HG03159 (cell line): ENCODE results near the gene PSMB4.
"Not testable (repeated sequence)": the region's sequence is repeated elsewhere in the genome, so short reads cannot be mapped to it uniquely, and the experiment has no call there.

ENCODE experiments used
- ATAC-seq: cut with Tn5 transposase; IDR thresholded peaks from one replicate; pipeline ENCODE4 v1.9.1; 2021; ENCODE audit warnings: mild to moderate bottlenecking, moderate library complexity; ENCODE audit not compliant: unreplicated experiment

PSMB4 gene

DNA sequence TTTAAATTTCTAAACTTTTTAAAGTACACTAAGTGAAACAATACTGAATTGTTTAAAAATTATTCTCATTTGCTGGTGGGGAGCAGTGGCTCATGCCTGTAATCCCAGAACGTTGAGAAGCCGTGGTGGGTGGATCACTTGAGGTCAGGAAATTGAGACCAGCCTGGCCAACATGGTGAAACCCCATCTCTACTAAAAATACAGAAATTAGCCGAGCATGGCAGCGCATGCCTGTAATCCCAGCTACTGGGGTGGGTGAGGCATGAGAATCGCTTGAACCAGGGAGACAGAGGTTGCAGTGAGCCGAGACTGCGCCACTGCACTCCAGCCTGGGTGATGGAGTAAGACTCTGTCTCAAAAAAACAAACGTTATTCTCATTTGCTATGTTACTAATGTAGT lies 38.0 kb downstream of the PSMB4 start:
- not testable (repeated sequence) for ATAC-seq

DNA sequence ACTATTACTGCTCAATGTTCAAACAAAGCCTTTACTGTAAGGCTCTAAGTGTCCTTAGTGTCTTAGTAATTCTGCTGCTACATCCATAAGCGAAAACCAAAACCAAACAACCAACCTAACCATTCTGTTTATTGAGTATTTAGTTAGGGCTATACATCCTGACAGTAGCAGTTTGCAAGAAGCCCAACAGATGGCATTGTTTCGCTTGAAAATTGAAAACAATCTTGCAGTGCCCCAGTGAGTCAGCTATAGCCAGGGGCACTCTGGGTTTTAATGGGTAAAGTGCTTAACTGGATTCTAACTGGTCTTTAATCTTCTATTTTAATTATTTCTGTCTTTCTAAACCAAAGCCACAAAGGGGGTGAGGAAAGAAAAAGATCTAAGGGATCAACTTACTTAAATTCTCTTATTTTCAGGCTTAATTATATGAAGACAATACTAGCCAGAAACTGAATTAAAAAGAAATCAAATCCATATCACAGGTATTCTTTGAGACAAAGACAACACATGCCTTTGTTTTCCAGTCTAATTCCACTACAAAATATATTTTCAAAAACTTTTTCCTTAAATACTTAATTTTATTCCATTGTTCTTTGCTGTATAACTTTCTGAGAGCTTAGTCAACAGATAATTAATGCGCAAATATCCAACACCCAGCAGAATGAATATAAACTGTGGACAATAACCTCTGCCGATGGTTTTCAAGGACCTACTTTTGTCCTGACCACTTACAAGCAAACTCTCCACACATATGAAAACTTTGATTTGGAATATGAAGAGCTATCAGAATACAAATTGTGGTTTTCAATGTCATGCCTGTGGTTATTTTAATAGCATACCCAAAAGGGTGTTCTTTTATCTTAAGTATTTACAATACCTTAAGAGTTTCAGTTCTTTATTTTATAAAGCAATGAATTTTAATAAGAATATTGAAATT lies 44.7 kb downstream of the PSMB4 start:
- ATAC-seq, result peak; percentile 57

DNA sequence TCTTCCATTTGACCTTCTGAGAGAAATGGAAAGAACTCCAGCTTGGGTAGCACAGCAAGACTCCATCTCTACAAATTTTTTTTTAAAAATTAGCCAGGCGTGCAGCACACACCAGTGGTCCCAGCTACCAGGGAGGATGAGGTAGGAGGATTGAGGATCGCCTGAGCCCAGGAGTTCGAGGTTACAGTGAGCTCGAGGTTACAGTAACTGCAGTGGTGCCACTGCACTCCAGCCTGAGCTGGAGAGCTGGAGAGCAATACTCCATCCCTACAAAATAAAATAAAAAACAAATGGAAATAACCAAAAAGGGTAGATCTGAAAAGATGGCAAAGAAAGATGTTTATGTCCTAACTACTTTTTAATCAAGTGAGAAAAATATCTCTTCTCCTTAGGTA lies 45.4 kb downstream of the PSMB4 start:
- ATAC-seq, result no peak

DNA sequence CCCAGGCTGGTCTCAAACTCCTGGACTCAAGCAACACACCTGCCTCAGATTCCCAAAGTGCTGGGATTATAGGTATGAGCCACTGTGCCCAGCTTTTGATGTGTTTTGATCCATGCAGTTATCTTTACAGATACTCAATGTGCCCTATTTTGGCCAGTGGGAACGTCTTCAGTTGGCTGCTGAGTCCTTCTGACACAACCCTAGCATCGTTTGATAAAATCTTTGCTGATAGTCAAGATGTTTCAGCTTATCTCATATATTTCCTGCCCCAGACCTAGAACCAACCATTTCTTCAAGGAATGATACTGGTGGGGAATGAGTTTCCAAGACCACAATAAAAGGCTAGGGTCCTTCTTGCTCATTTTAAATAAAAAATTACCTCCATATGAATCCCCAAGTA lies 48.3 kb downstream of the PSMB4 start:
- no peak for ATAC-seq
